A549 (cell line): ENCODE results near the gene OR4S2.

Experiments
- CHD2 ChIP-seq: fragments of 150-350 bp; IDR thresholded peaks from 2 replicates; pipeline ENCODE4 v1.6.1; 2014; ENCODE audit warnings: low read length; ENCODE audit not compliant: partially characterized antibody
- CTCF ChIP-seq: fragments of >200 bp; sonication (Bioruptor Twin); formaldehyde crosslinking; IDR thresholded peaks from 3 replicates; pipeline ENCODE4 v1.5.1; 2016
- MAX ChIP-seq: IDR thresholded peaks from 2 replicates; pipeline ENCODE4 v1.6.1; 2012
- POLR2A ChIP-seq: IDR thresholded peaks from 2 replicates; pipeline ENCODE4 v1.6.1; 2012; ENCODE audit warnings: mild to moderate bottlenecking, low read length
- RAD21 ChIP-seq, 2 experiments: fragments of >200 bp in 1 of 2; sonication (Bioruptor Twin) in 1 of 2; formaldehyde crosslinking in 1 of 2; IDR thresholded peaks in 1 of 2; conservative IDR thresholded peaks in 1 of 2; 2 replicates in 1 of 2; 3 replicates in 1 of 2; pipeline ENCODE4 v1.6.1; 2012 to 2018; ENCODE audit warnings: inconsistent platforms in 1 of 2
- RFX5 ChIP-seq: fragments of 450-650 bp; IDR thresholded peaks from 2 replicates; pipeline ENCODE4 v1.7.1; 2014; ENCODE audit warnings: antibody characterized with exemption, mild to moderate bottlenecking, moderate library complexity
- RNF2 ChIP-seq: fragments of 200-600 bp; sonication (generic); IDR thresholded peaks from 2 replicates; pipeline ENCODE4 v1.6.1; 2016; ENCODE audit warnings: low read depth, mild to moderate bottlenecking, antibody characterized with exemption, moderate library complexity, borderline replicate concordance

GRCh38 chr11:55648027-55648426, at the start of gene OR4S2:
- TF ChIP-seq POLR2A (no peak), CTCF (no peak), RNF2 (no peak), CHD2 (no peak), RFX5 (no peak), RAD21 (conservative IDR thresholded peaks at IDR 0.05 in 1 of 2, IDR thresholded peaks at IDR 0.05 in 1 of 2) (no peak), MAX (no peak)
